HG02588 (cell line): ENCODE measurements around the gene HES7.
"Not testable (repeated sequence)": the region's sequence is repeated elsewhere in the genome, so short reads cannot be mapped to it uniquely, and the experiment has no call there.

Experiments
- ATAC-seq: cut with Tn5 transposase; IDR thresholded peaks from one replicate; pipeline ENCODE4 v1.9.1; 2021; ENCODE audit warnings: mild to moderate bottlenecking, moderate library complexity; ENCODE audit not compliant: unreplicated experiment

HES7 gene

DNA sequence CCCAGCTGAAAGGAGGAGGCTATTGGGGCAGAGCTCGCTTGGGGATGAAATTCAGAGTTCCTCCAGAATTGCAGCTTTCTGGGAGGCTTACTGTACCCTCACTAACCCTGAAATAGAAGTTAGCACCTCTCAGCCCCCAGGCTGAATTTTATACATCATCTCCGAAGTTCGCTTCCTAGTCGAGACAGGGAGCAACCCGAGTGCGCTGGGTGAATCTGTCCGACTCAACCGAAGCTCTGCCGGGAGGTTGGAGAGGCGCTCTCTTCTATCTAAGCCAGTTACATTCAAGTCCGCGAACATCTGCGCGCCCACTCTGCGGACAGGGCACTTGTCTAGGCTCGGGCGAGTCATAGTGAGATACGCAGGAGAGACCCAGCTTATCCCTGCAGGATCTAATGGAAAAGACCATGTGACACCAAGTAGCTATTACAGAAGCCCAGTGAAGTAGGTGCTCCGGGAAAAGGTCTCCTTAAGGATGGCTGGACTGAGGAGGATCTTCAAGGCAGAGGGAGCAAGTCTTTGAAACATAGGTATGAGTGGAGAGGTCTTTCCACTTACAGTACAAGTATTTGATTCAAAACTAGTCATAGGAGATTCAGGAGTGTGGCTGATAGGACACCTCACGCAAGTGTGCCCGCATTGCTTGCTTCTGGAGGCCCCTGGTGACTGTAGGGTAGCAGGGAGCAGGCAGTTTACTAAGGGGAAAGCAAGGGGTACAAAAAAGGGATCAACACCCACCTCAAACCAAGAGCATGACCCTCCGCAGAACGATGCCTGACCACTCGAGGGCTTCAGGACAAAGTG lies 646 bp upstream of the HES7 start:
- ATAC-seq = no peak

GRCh38 chr17:8122924-8123694 lies 797 bp downstream of the HES7 start:
- ATAC-seq = no peak

DNA sequence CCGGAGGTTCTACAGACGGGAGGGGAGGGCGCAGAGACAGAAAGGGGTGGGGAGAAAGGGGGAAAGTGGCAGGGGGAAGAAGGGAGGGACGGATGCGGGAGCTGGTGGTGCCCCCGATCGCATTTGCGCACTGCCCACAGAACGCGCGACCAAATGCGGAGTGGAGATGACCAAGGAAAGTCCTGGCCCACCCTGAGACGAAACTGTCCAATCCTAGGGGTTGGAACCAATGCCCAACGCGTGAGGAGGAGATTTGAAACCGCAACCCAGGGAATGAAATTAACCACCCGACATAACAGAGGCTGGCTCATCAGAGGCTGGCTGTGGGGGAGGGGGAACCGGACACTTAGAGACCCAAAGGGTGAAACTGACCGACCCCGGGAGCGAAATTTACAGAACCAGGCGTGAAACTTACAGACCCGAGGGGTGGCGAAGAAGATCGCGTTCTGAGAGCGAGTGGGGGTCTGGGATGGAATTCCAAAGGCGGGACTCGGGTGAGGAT lies 1.4 kb downstream of the HES7 start:
- ATAC-seq = no peak

- ATAC-seq = no peak
Measured at GRCh38 chr17:8121681-8122421, 2.1 kb downstream of the HES7 start.

GRCh38 chr17:8121407-8121680 lies 2.6 kb downstream of the HES7 start:
- no peak for ATAC-seq

- no peak for ATAC-seq
Measured at GRCh38 chr17:8120520-8121406, 3.1 kb downstream of the HES7 start.

- peak; percentile 20 for ATAC-seq
Measured at GRCh38 chr17:8119581-8120519, 4.1 kb downstream of the HES7 start.

GRCh38 chr17:8118769-8119580 lies 4.9 kb downstream of the HES7 start:
- peak; percentile 33 for ATAC-seq

DNA sequence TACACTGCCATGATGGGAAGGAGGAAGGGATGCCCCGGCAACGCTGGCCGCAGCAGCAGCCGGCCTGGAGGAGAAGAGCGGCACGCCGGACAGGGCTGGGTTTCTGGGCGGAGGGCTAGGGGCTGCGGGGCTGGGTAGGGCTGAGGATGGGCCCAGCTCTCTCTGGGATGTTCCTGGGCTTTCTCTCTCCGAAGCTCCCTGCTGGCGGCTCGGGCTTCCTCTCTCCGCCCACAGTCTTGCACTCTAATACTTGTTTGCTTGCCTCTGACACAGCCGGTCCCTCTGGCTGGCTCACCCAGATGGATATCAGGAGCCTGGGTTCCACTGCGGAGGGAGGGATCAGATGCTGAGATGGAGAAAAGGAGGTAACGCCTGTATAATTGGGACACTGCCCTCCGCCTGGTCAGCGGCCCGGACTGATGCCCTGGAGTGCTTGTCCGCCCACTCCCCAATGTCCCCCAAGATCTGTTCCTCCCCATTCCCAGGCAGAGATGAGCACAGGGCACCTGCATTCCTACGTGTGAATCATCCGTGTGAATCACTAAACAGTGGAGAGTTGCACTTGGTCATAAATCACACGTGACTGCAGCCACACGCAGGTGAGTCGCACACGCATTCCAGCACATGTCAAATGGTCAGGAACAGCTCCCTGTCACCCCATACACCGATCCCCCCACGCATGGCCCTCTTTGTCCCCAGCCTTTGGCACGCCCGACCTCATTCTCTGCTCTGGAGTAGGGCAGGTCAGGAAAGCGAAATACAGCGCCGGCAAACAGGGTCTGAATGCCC lies 5.7 kb downstream of the HES7 start, which contains the start of gene ALOXE3:
Gene ALOXE3 (minus strand): TSS at position 535 of the 789 bp plus-strand sequence. CDS start 524 bp downstream, at position 11.
- ATAC-seq = no peak

- ATAC-seq = no peak
Measured at GRCh38 chr17:8117367-8117979, 6.4 kb downstream of the HES7 start.

DNA sequence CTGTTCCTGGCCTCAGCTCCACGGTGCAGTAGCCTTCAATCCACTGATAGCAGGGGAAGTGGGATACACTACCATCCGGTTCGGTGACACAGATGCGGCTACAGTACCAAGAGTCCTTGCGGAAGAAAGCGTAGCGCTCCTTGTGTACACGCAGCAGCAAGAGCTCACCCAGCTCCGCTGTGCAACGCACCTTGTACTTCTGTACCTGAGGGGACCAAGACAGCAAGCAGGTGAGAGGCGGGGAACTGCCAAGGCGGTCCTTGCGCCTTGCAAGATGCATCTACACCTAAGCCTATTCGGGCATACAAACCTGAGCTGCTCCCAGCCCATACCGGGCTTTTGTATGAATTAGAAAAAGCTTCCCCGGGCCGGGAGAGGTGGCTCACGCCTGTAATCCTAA lies 7.1 kb downstream of the HES7 start:
- ATAC-seq = no peak

DNA sequence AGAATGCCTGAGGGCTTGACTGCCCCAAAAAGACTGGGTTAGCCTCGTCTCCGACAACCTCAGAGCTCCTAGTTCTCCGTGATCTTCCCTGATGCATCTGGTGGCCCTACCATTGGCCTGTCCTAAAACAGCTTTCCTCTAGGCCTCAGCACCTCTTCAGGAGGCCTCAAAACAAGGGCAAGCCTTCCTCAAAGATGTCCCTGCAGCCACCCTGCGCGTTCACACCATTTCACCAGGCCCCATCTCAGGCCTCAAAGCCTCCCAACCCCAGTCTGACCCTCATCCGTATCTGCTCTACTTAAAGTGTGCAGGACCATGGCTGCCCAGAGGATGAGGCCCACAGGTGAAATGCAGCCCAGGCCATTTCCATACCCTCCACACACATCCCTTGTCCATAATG lies 13.0 kb downstream of the HES7 start:
- no peak for ATAC-seq

- no peak for ATAC-seq
Measured at GRCh38 chr17:8110456-8110804, 13.5 kb downstream of the HES7 start.

DNA sequence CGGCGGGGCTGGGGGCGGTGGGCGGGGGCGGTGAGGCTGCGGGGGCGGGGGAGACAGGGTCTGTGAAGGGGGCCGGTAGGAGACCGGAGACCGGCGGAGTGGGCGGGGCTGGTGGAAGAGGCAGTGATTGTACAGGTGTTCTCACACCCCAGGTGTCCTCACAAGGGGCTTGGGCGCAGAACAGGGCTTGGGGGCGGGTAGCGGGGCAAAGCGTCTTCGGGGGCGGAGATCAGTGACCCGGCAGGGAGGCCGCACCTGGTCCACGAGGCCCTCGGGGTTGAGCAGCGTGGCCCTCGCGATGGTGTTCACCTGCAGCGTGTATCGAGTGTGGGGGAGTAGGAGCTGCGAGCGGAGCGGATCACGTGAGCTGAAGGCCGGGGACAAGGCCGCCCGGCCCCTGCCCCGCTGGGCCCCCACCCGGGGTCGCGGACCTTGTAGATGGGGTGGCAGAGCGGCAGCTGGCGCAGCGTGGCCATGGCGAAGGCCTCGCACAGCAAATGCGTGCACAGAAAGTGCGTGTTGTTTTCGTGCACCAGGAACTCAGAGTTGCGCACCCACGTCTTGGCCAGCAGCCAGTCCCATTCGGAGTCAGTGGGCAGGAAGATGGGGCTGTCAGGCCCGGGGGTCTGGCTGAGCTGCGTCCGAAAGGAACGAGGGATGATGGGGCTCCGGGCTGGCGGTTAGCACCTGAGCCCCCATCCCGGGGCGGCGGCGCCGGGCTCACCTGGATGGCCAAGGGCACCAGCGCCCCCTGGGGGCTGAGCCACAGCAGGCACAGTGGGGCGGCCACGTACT lies 14.0 kb downstream of the HES7 start:
- no peak for ATAC-seq

DNA sequence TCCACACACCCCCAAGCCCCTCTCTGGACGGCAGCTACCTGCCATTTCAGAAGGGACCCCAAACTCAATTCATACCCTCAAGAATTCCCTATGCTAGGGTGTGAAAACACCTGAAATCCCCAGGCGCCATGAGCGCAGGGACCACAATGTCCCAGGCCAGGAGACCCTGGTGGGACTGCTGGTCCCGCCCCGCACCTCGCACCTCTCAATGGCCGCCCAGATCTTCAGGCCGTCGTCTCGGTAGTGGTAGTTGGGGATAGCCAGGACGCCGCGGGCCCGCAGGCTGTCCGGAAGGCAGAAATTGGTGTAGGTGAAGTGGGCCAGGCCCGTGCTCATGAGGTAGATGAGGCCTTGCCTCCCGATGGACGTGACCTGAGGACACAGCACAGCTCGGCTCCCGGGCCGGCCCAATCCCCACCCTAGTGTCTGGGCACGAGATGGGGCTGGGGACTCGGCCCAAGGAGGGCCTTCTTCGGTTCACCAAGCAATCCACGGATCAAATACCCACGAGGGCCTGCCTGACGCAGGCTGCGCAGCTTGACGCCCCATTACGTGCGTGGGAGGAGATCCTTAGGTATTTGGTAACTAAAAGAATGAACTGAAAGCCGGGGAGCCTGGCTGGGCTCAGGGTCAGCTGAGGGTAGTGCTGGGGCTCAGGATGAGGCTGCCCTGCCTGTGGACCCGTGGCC lies 14.8 kb downstream of the HES7 start:
- no peak for ATAC-seq

GRCh38 chr17:8106980-8107379 lies 16.9 kb downstream of the HES7 start:
- not testable (repeated sequence) for ATAC-seq
